Measurements from ENCODE around the gene PTPN21. TPM values are rescaled to one million over a fixed set of nuclear protein-coding genes. Genes with fewer than 3 reads are reported as not detected.

PTPN21 gene
- total and polyA plus RNA-seq, 2 experiments from 2014 or later: 12.0 to 16.7 TPM

DNA sequence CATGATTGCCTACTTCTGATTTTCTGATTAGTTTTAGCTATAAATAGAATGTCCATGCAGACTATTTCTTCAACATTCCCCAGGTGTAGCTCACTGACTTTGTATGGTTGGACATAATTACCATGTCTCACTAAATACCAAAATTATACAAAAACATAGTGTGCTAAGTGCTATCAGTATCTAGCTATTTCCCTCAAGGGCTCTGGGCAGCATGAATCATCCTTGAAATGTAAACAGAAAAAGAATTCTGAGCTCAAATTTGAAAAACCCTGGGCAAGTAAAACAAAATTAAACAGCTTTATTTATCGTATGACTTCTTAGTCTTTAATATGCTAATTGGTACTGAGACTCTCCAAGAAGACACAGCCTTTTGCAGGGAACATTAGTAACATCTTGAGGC lies 86.4 kb downstream of the PTPN21 start:
- H3K4me3 ChIP-seq: no peak overlapping the region
- H3K9me3 ChIP-seq (ENCODE audit: low read depth): no peaks in the 10 kb centered on the region
- H3K27me3 ChIP-seq: no peaks in the 10 kb centered on the region
- TF ChIP-seq, protein P1, sequence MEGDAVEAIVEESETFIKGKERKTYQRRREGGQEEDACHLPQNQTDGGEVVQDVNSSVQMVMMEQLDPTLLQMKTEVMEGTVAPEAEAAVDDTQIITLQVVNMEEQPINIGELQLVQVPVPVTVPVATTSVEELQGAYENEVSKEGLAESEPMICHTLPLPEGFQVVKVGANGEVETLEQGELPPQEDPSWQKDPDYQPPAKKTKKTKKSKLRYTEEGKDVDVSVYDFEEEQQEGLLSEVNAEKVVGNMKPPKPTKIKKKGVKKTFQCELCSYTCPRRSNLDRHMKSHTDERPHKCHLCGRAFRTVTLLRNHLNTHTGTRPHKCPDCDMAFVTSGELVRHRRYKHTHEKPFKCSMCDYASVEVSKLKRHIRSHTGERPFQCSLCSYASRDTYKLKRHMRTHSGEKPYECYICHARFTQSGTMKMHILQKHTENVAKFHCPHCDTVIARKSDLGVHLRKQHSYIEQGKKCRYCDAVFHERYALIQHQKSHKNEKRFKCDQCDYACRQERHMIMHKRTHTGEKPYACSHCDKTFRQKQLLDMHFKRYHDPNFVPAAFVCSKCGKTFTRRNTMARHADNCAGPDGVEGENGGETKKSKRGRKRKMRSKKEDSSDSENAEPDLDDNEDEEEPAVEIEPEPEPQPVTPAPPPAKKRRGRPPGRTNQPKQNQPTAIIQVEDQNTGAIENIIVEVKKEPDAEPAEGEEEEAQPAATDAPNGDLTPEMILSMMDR (IDR thresholded peaks at IDR 0.05; ENCODE audit: low read depth, low read length): no peak
- H3K36me3 ChIP-seq: peaks cover 40% of the 10 kb centered on the region
- H3K4me1 ChIP-seq (ENCODE audit: low read depth): peaks cover 14% of the 10 kb centered on the region
- H3K27ac ChIP-seq: peak overlapping the region; percentile 1
- DNase-seq (ENCODE audit: low read depth in 1 of 2, low spot score in 1 of 2): peak in 1 of 2 donors; percentile 34

DNA sequence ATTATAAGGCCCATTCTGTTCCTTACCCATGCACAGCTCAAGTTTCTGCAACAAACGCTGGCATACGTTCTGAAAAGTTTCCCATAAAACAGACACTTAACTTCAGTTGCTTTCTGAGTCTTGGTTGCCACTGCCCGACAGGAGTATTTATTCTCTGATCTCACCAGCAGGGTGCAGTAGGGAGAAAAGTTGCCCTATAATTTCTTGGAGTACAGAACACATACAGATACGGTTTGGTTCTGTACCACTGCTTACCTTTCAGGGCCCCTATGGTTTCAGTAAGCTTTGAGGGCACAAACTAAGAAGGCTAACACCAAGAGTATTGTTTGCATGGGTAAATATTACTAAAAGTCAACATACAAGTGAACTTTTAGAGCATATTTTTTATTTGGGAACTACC lies 91.5 kb downstream of the PTPN21 start:
- peaks cover 2% of the 10 kb centered on the region for H3K4me1 ChIP-seq (ENCODE audit: low read depth)
- H3K27ac ChIP-seq: no peak overlapping the region
- TF ChIP-seq, protein P1 (IDR thresholded peaks at IDR 0.05; ENCODE audit: low read depth, low read length): peak; percentile 37
- H3K27me3 ChIP-seq: no peaks in the 10 kb centered on the region
- no peaks in the 10 kb centered on the region for H3K9me3 ChIP-seq (ENCODE audit: low read depth)
- H3K4me3 ChIP-seq: no peak overlapping the region
- peak; percentile 25 to 27 for DNase-seq (ENCODE audit: low read depth in 1 of 2, low spot score in 1 of 2)
- peaks cover 26% of the 10 kb centered on the region for H3K36me3 ChIP-seq

DNA sequence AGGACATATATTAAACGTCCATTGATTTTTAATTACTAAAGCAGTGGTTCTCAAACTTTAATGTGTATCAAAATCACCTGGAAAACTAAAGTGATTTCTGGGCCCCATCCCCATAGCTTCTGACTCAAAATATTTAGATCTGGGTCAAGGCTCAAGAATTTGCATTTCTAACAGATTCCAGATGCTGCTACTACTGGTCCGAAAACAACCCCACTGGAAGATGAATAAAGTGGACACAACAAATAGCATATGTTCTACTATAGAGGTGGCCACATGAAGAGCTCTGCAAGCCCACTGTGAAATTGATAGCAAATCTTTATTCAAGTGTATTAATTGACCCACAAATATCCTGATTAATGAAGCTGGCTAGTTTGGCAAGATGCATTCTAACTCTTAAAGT lies 99.9 kb downstream of the PTPN21 start:
- Histone ChIP-seq H3K4me3 (no peak overlapping the region), H3K27me3 (no peaks in the 10 kb centered on the region), H3K27ac (no peak overlapping the region), H3K9me3 (ENCODE audit: low read depth) (no peaks in the 10 kb centered on the region), H3K4me1 (ENCODE audit: low read depth) (no peaks in the 10 kb centered on the region), H3K36me3 (no peaks in the 10 kb centered on the region)
- TF ChIP-seq, protein P1 (IDR thresholded peaks at IDR 0.05; ENCODE audit: low read depth, low read length): no peak
- DNase-seq (ENCODE audit: low read depth in 1 of 2, low spot score in 1 of 2): no peak

DNA sequence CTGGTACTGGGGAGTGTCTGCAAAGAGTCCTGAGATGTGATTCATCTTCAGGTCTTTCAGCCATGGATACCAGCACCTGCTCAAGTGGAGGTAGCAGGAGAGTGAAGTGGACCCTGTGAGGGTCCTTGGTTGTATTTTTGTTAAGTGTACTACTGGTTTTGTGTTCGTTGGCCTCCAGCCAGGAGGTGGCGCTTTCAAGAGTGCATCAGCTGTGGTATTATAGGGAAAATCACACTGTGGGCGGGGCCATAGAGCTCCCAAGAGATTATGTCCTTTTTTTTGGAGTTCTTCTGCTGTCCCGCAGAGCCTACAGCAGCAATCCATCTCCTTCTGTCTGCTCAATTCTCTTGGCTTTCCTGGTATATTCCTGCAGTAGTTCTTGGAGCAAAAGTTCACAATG lies 102.6 kb downstream of the PTPN21 start:
- no peak for DNase-seq (ENCODE audit: low read depth in 1 of 2, low spot score in 1 of 2)
- TF ChIP-seq, protein P1 (IDR thresholded peaks at IDR 0.05; ENCODE audit: low read depth, low read length): no peak

DNA sequence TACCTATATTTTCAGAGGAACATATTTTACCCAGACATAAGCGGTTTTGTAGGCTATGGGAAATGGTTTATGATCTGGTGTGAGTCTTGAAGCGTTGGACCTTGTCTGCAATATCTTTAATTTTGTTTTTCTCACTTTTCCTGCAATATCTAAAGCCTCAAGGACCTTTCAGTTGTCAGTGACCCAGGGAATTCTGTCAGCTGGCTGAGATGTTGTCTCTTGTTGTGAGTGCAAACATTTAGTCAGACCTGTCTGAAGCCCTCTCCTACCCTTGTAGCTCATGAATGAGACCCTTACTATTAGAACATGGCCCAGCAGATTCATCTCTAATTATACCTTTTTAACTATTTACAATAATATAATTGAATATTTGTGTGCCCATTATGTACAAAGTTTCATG lies 115.7 kb downstream of the PTPN21 start:
- H3K4me1 ChIP-seq (ENCODE audit: low read depth): no peaks in the 10 kb centered on the region
- peaks cover 6% of the 10 kb centered on the region for H3K36me3 ChIP-seq
- H3K27me3 ChIP-seq: no peaks in the 10 kb centered on the region
- TF ChIP-seq, protein P1 (IDR thresholded peaks at IDR 0.05; ENCODE audit: low read depth, low read length): no peak
- H3K27ac ChIP-seq: no peak overlapping the region
- no peak for DNase-seq (ENCODE audit: low read depth in 1 of 2, low spot score in 1 of 2)
- no peak overlapping the region for H3K4me3 ChIP-seq
- H3K9me3 ChIP-seq (ENCODE audit: low read depth): no peaks in the 10 kb centered on the region

More for the DNA sequence above, 102.6 kb downstream of the PTPN21 start:
- H3K27me3 ChIP-seq: no peaks in the 10 kb centered on the region
- H3K4me1 ChIP-seq (ENCODE audit: low read depth): no peaks in the 10 kb centered on the region
- H3K36me3 ChIP-seq: no peaks in the 10 kb centered on the region
- no peak overlapping the region for H3K4me3 ChIP-seq
- H3K27ac ChIP-seq: no peak overlapping the region
- H3K9me3 ChIP-seq (ENCODE audit: low read depth): no peaks in the 10 kb centered on the region

DNA sequence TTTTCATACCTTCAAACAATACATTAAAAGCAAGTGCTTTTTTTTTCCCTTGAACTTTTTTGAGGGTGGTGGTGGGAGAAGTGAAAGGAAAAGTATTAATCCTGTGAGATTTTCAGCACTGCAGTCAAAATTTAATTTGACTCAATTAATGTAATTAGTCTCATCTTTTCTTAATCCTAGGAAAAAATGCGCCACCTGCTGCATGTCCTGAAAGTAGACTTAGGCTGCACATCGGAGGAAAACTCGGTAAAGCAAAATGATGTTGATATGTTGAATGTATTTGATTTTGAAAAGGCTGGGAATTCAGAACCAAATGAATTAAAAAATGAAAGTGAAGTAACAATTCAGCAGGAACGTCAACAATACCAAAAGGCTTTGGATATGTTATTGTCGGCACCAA lies 117.1 kb downstream of the PTPN21 start:
- DNase-seq (ENCODE audit: low read depth in 1 of 2, low spot score in 1 of 2): no peak
- H3K4me1 ChIP-seq (ENCODE audit: low read depth): no peaks in the 10 kb centered on the region

More for the DNA sequence above, 117.1 kb downstream of the PTPN21 start:
- Histone ChIP-seq H3K36me3 (peaks cover 9% of the 10 kb centered on the region), H3K9me3 (ENCODE audit: low read depth) (no peaks in the 10 kb centered on the region), H3K27ac (no peak overlapping the region), H3K4me3 (no peak overlapping the region), H3K27me3 (no peaks in the 10 kb centered on the region)
- TF ChIP-seq, protein P1 (IDR thresholded peaks at IDR 0.05; ENCODE audit: low read depth, low read length): no peak

Measured in cardiac muscle cell (in vitro differentiated cells and primary cell).